Measurements from ENCODE around the gene MGP. TPM values are rescaled to one million over a fixed set of nuclear protein-coding genes. Genes with fewer than 3 reads are reported as not detected.

MGP gene
- total RNA-seq, 2 donors from 2014 or later, result 6,234 to 9,983 TPM

DNA sequence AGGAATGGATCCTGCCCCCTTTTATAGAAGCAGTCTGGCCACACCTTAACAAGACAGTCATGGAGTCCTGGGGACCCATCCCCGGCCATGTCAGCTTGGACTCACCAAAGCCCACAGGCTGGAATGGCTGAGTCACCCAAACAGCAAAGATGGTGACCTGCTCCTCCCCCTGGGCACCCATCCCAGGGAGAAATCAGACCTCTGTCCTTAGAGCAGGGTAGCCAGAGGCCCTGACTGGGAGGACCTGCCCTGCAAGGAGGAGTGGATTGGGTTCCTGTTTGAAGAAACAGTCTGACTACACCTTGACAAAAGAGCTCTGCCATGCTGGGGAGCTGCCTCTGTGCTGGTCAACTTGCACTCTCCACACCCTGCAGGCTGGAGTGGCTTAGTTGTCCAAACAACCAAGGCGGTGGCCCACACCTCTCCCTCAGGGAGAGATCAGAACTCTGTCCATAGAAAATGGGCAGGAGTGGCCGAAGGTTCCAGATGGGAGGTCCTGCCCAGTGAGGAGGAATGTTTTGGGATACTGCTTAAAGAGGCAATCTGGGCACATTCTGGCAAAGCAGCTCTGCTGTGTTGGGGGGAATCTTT, 16.6 kb downstream of the MGP start:
- H3K4me1 ChIP-seq (ENCODE audit: control insufficient read depth in 1 of 2, low read depth in 2 of 2), result no peaks in the 10 kb centered on the region
- no peak overlapping the region for H3K4me3 ChIP-seq
- no peak overlapping the region for H3K27ac ChIP-seq
- DNase-seq (ENCODE audit: low spot score) (no peak), ATAC-seq (ENCODE audit: insufficient number of reproducible peaks, low FRiP score, low read depth) (no peak)
- H3K36me3 ChIP-seq, result no peaks in the 10 kb centered on the region
- no peaks in the 10 kb centered on the region for H3K27me3 ChIP-seq (replicated peaks; ENCODE audit: insufficient read depth)
- no peaks in the 10 kb centered on the region for H3K9me3 ChIP-seq
- TF ChIP-seq, protein P1, sequence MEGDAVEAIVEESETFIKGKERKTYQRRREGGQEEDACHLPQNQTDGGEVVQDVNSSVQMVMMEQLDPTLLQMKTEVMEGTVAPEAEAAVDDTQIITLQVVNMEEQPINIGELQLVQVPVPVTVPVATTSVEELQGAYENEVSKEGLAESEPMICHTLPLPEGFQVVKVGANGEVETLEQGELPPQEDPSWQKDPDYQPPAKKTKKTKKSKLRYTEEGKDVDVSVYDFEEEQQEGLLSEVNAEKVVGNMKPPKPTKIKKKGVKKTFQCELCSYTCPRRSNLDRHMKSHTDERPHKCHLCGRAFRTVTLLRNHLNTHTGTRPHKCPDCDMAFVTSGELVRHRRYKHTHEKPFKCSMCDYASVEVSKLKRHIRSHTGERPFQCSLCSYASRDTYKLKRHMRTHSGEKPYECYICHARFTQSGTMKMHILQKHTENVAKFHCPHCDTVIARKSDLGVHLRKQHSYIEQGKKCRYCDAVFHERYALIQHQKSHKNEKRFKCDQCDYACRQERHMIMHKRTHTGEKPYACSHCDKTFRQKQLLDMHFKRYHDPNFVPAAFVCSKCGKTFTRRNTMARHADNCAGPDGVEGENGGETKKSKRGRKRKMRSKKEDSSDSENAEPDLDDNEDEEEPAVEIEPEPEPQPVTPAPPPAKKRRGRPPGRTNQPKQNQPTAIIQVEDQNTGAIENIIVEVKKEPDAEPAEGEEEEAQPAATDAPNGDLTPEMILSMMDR (IDR thresholded peaks at IDR 0.05), result no peak

DNA sequence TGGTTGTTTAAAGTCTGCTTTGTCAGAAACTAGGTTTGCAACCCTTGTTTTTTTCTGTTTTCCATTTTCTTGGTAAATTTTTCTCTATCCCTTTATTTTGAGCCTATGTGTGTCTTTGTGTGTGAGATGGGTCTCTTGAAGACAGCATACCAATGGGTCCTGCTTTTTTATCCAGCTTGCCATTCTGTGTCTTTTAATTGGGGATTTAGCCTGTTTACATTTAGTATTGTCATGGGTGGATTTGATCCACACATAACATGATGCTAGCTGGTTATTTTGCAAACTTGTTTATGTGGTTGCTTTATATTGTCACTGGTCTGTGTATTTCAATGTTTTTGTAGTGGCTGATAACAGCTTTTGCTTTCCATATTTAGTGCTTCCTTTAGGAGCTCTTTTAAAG, 25.2 kb downstream of the MGP start:
- H3K27ac ChIP-seq, result no peak overlapping the region
- no peaks in the 10 kb centered on the region for H3K27me3 ChIP-seq (replicated peaks; ENCODE audit: insufficient read depth)
- no peaks in the 10 kb centered on the region for H3K4me1 ChIP-seq (ENCODE audit: control insufficient read depth in 1 of 2, low read depth in 2 of 2)
- TF ChIP-seq, protein P1 (IDR thresholded peaks at IDR 0.05), result no peak
- H3K9me3 ChIP-seq, result peaks cover 8% of the 10 kb centered on the region
- DNase-seq (ENCODE audit: low spot score) (no peak), ATAC-seq (ENCODE audit: insufficient number of reproducible peaks, low FRiP score, low read depth) (no peak)
- no peaks in the 10 kb centered on the region for H3K36me3 ChIP-seq
- no peak overlapping the region for H3K4me3 ChIP-seq

DNA sequence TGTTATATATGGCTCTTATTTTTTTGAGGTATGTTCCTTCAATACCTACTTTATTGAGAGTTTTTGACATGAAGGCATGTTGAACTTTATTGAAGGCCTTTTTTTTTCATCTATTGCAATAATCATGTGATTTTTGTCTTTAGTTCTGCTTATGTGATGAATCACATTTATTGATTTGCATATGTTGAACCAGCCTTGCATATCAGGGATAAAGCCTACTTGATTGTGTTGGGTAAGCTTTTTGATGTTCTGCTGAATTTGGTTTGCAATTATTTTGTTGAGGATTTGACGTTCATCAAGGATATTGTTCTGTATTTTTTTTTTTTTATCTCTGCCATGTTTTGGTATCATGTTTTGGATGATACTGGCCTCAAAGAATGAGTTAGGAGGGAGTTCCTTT, 27.1 kb downstream of the MGP start:
- DNase-seq (ENCODE audit: low spot score), result no peak
- no peak for ATAC-seq (ENCODE audit: insufficient number of reproducible peaks, low FRiP score, low read depth)
- Histone ChIP-seq H3K27ac (no peak overlapping the region), H3K36me3 (no peaks in the 10 kb centered on the region), H3K27me3 (replicated peaks; ENCODE audit: insufficient read depth) (no peaks in the 10 kb centered on the region), H3K4me1 (ENCODE audit: control insufficient read depth in 1 of 2, low read depth in 2 of 2) (peaks cover 5 to 14% of the 10 kb centered on the region in 2 donors), H3K9me3 (peaks cover 8% of the 10 kb centered on the region), H3K4me3 (no peak overlapping the region)
- TF ChIP-seq, protein P1 (IDR thresholded peaks at IDR 0.05), result no peak

DNA sequence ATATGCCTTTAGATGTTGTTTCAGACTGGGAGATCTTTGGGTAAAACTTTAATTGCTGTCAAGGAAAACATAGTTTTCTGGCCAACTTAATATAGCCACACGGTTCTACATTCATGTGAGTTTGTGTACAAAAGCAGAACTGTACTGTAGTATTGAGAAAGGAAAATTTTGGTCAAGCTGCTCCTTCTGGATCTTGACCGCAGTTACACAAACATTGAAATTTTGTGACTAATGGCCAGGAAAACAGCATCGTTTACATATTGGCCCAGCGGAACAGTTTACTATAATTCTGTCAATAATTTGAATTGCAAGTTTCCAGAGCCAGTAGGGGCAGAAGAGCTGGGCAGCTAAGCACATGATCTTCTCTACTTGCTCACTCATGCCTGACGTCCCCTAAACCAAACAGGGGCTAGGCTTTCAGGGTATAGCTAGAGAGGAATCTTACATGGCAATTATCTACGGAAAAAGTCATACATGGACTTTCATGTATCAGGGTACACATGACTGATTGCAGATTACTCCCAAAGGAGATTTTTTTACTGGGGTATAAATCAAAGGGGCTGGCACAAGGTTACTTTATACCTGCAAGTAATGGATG, 31.0 kb downstream of the MGP start:
- TF ChIP-seq, protein P1 (IDR thresholded peaks at IDR 0.05), result no peak
- ATAC-seq (ENCODE audit: insufficient number of reproducible peaks, low FRiP score, low read depth) (peak; percentile 68), DNase-seq (ENCODE audit: low spot score) (no peak)
- no peak overlapping the region for H3K4me3 ChIP-seq
- H3K27ac ChIP-seq, result no peak overlapping the region
- H3K27me3 ChIP-seq (replicated peaks; ENCODE audit: insufficient read depth), result no peaks in the 10 kb centered on the region
- H3K36me3 ChIP-seq, result no peaks in the 10 kb centered on the region
- H3K4me1 ChIP-seq (ENCODE audit: control insufficient read depth in 1 of 2, low read depth in 2 of 2), result peaks cover 5 to 18% of the 10 kb centered on the region in 2 donors
- H3K9me3 ChIP-seq, result no peaks in the 10 kb centered on the region

DNA sequence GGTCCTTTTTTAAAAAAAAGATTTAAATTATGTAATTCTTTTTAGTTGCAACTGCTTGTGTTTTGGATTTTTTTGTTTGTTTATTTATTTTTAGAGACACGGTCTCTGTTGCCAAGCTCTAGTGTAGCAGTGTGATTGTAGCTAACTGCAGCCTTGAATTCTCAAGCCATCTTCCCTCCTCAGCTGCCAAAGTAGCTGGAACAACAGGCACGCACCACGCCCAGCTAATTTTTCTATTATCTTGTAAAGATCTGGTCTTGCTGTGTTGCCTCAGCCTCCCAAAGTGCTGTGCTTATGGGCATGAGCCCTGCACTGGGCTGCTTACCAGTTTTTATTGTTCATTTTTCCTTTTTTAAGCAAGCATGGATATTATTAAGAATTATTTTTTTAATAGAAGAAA, 31.7 kb downstream of the MGP start:
- no peak overlapping the region for H3K27ac ChIP-seq
- no peaks in the 10 kb centered on the region for H3K27me3 ChIP-seq (replicated peaks; ENCODE audit: insufficient read depth)
- no peak for ATAC-seq (ENCODE audit: insufficient number of reproducible peaks, low FRiP score, low read depth)
- DNase-seq (ENCODE audit: low spot score), result no peak
- no peaks in the 10 kb centered on the region for H3K36me3 ChIP-seq
- peaks cover 11 to 25% of the 10 kb centered on the region in 2 donors for H3K4me1 ChIP-seq (ENCODE audit: control insufficient read depth in 1 of 2, low read depth in 2 of 2)
- no peak overlapping the region for H3K4me3 ChIP-seq
- TF ChIP-seq, protein P1 (IDR thresholded peaks at IDR 0.05), result no peak
- H3K9me3 ChIP-seq, result no peaks in the 10 kb centered on the region
